Suprapubic skin (tissue), 3 donors: Measurements from ENCODE around the gene PSMD10.

Experiments
- EP300 ChIP-seq: sonication (generic); formaldehyde crosslinking; IDR thresholded peaks from one replicate; pipeline ENCODE4 v1.6.1; 2017; ENCODE audit warnings: antibody characterized with exemption
- POLR2A ChIP-seq, 2 donors: fragments of 450-650 bp; IDR thresholded peaks; one replicate each; pipeline ENCODE4 v1.6.1; 2017; ENCODE audit warnings: antibody characterized with exemption in 2 of 2, mild to moderate bottlenecking in 2 of 2, moderate library complexity in 2 of 2
- TF ChIP-seq, protein P1 (sequence below), 2 donors: fragments of 200-600 bp in 1 of 2; fragments of 450-650 bp in 1 of 2; sonication (generic) in 1 of 2; IDR thresholded peaks; one replicate each; pipeline ENCODE4 v1.5.1; 2016 to 2019; ENCODE audit warnings: antibody characterized with exemption in 2 of 2, mild to moderate bottlenecking in 1 of 2, moderate library complexity in 1 of 2

DNA sequence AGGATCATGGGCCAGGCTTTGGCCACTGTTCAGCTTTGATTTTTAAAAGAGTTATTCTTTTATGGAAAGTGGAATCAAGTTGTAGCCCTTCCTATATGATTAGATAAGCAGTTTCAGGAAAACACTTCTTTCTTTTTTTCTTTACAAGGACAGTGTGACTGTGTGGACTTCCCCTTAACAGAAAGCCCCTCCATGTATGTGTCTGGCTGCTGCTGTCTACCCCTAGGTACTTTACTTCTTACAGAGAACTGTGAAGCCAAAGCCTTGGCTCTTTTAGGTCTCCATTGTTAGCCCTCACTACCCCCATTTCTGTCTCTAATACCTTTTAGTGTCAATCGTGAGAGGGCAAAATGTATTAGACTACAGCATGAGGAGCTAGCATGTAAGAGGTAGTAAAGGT lies 27.3 kb downstream of the PSMD10 start:
- TF ChIP-seq, protein P1, sequence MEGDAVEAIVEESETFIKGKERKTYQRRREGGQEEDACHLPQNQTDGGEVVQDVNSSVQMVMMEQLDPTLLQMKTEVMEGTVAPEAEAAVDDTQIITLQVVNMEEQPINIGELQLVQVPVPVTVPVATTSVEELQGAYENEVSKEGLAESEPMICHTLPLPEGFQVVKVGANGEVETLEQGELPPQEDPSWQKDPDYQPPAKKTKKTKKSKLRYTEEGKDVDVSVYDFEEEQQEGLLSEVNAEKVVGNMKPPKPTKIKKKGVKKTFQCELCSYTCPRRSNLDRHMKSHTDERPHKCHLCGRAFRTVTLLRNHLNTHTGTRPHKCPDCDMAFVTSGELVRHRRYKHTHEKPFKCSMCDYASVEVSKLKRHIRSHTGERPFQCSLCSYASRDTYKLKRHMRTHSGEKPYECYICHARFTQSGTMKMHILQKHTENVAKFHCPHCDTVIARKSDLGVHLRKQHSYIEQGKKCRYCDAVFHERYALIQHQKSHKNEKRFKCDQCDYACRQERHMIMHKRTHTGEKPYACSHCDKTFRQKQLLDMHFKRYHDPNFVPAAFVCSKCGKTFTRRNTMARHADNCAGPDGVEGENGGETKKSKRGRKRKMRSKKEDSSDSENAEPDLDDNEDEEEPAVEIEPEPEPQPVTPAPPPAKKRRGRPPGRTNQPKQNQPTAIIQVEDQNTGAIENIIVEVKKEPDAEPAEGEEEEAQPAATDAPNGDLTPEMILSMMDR (IDR thresholded peaks at IDR 0.05) = no peak
- TF ChIP-seq EP300 (no peak), POLR2A (IDR thresholded peaks at IDR 0.05) (no peak)
